ENCODE data around the gene PDE8A. TPM values are rescaled to one million over a fixed set of nuclear protein-coding genes. Genes with fewer than 3 reads are reported as not detected.

The PDE8A gene
- total RNA-seq: 24.5 and 28.8 TPM in 2 replicates
- long read RNA-seq, partial matches to known transcripts: 8 of 13 reads
- long read RNA-seq, other reads (novel, unspliced or antisense): 3 of 13 reads

DNA sequence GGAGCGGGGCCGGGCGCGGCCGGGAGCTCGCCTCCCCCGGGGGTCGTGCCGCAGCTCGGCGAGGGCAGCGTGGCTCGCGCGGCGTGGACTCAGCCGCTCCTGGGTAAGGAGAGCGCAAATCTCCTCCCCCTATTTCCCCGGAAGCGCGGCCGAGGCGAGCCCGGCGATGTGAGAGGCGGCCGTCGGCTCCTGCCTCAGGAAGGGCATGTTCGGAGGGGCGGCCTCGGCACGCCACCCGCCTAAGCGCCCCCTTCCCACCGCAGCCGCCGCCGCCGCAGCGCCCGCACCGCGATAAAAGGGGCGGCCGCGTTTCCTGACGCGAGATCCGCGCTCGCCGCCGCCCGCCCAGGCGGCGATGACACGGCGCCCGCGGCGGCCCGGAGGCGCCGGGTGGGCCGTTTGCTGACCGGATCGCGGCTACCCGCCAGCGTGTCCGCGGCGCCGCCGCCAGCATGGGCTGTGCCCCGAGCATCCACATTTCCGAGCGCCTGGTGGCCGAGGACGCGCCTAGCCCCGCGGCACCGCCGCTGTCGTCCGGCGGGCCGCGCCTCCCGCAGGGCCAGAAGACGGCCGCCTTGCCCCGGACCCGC lies at the start of gene PDE8A:
TSS of gene PDE8A (plus strand) at position 146 of the 590 bp plus-strand sequence. CDS start at position 453, 307 bp downstream.
- peak; percentile 29 for DNase-seq (ENCODE audit: low spot score, unreplicated experiment)
- H3K4me1 Mint-ChIP-seq (ENCODE audit: low read depth): peaks cover 31% of the 10 kb centered on the region
- H3K27me3 Mint-ChIP-seq: peaks cover 47% of the 10 kb centered on the region
- TF ChIP-seq, protein P1, sequence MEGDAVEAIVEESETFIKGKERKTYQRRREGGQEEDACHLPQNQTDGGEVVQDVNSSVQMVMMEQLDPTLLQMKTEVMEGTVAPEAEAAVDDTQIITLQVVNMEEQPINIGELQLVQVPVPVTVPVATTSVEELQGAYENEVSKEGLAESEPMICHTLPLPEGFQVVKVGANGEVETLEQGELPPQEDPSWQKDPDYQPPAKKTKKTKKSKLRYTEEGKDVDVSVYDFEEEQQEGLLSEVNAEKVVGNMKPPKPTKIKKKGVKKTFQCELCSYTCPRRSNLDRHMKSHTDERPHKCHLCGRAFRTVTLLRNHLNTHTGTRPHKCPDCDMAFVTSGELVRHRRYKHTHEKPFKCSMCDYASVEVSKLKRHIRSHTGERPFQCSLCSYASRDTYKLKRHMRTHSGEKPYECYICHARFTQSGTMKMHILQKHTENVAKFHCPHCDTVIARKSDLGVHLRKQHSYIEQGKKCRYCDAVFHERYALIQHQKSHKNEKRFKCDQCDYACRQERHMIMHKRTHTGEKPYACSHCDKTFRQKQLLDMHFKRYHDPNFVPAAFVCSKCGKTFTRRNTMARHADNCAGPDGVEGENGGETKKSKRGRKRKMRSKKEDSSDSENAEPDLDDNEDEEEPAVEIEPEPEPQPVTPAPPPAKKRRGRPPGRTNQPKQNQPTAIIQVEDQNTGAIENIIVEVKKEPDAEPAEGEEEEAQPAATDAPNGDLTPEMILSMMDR (IDR thresholded peaks at IDR 0.05; ENCODE audit: unreplicated experiment): peak; percentile 15
- no peaks in the 10 kb centered on the region for H3K9me3 Mint-ChIP-seq (ENCODE audit: low read depth)
- peak within 1 kb of the TSS; percentile 91 for H3K27ac Mint-ChIP-seq
- H3K4me3 Mint-ChIP-seq (ENCODE audit: low read depth): peak within 1 kb of the TSS; percentile 88
- no peaks in the 10 kb centered on the region for H3K36me3 Mint-ChIP-seq (ENCODE audit: insufficient read depth)

DNA sequence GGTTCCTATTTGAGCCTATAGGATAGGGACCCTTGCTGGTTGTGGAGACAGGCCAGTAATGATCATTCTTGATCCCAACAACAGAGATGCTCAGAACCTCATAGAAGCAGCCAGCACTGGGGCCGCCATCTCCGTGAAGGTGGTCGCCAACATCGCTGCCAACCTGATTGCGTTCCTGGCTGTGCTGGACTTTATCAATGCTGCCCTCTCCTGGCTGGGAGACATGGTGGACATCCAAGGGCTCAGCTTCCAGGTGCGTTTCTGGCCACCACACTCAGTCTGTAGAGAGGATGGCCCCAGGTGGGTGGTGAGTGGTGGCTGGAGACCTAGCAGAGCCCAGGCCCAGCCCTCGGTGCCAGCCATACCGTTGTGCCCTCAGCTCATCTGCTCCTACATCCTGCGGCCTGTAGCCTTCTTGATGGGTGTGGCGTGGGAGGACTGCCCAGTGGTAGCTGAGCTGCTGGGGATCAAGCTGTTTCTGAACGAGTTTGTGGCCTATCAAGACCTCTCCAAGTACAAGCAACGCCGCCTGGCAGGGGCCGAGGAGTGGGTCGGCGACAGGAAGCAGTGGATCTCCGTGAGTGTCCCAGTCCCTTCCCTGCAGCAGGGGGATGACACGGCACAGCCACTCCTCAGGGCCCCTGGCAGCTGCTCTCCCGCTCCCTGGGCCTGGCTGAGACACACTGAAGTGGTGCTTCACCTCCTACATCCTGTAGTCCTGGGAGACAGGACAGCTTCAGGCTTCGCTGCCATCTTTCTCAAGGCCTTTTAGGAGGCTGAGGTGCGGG lies 46.5 kb upstream of the PDE8A start:
- no peak overlapping the region for H3K27ac Mint-ChIP-seq
- peaks cover 2% of the 10 kb centered on the region for H3K4me1 Mint-ChIP-seq (ENCODE audit: low read depth)
- H3K9me3 Mint-ChIP-seq (ENCODE audit: low read depth): no peaks in the 10 kb centered on the region
- H3K4me3 Mint-ChIP-seq (ENCODE audit: low read depth): no peak overlapping the region
- no peaks in the 10 kb centered on the region for H3K36me3 Mint-ChIP-seq (ENCODE audit: insufficient read depth)
- H3K27me3 Mint-ChIP-seq: no peaks in the 10 kb centered on the region
- no peak for DNase-seq (ENCODE audit: low spot score, unreplicated experiment)
- TF ChIP-seq, protein P1 (IDR thresholded peaks at IDR 0.05; ENCODE audit: unreplicated experiment): no peak

GRCh38 chr15:84937144-84937543 lies 44.5 kb upstream of the PDE8A start:
- TF ChIP-seq, protein P1 (IDR thresholded peaks at IDR 0.05; ENCODE audit: unreplicated experiment): no peak
- Mint-ChIP-seq H3K9me3 (ENCODE audit: low read depth) (no peaks in the 10 kb centered on the region), H3K27me3 (no peaks in the 10 kb centered on the region), H3K36me3 (ENCODE audit: insufficient read depth) (no peaks in the 10 kb centered on the region), H3K4me1 (ENCODE audit: low read depth) (no peaks in the 10 kb centered on the region), H3K27ac (no peak overlapping the region), H3K4me3 (ENCODE audit: low read depth) (no peak overlapping the region)
- no peak for DNase-seq (ENCODE audit: low spot score, unreplicated experiment)

- no peak overlapping the region for H3K4me3 Mint-ChIP-seq (ENCODE audit: low read depth)
- TF ChIP-seq, protein P1 (IDR thresholded peaks at IDR 0.05; ENCODE audit: unreplicated experiment): no peak
These were observed 42.9 kb upstream of the PDE8A start for GRCh38 chr15:84938726-84939125.

DNA sequence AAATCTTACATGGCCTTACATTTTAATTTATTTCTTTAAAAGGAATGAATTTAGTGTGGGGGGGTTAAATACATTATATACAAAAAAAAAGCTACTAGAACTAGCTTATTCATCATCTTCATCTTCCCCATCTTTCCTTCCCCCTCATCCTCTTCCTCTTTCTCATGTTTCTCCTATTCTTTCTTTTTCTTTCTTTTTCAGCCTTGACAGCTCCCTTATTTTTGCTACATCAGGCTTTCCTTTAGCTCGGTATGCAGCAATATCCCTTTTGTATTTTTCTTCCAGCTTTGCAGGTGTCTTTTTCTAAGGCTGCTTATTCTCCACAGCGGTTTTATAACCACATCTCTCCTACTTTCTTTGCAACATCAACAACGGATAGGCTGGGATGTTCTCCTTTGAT lies 41.3 kb upstream of the PDE8A start:
- Mint-ChIP-seq H3K27ac (no peak overlapping the region), H3K4me3 (ENCODE audit: low read depth) (no peak overlapping the region), H3K36me3 (ENCODE audit: insufficient read depth) (no peaks in the 10 kb centered on the region), H3K27me3 (no peaks in the 10 kb centered on the region), H3K9me3 (ENCODE audit: low read depth) (no peaks in the 10 kb centered on the region), H3K4me1 (ENCODE audit: low read depth) (no peaks in the 10 kb centered on the region)
- TF ChIP-seq, protein P1 (IDR thresholded peaks at IDR 0.05; ENCODE audit: unreplicated experiment): no peak
- DNase-seq (ENCODE audit: low spot score, unreplicated experiment): no peak

More at GRCh38 chr15:84938726-84939125, 42.9 kb upstream of the PDE8A start:
- H3K9me3 Mint-ChIP-seq (ENCODE audit: low read depth): no peaks in the 10 kb centered on the region
- no peaks in the 10 kb centered on the region for H3K36me3 Mint-ChIP-seq (ENCODE audit: insufficient read depth)
- peak overlapping the region; percentile 54 for H3K27ac Mint-ChIP-seq
- DNase-seq (ENCODE audit: low spot score, unreplicated experiment): no peak
- H3K27me3 Mint-ChIP-seq: no peaks in the 10 kb centered on the region
- no peaks in the 10 kb centered on the region for H3K4me1 Mint-ChIP-seq (ENCODE audit: low read depth)

All from progenitor cell of endocrine pancreas (in vitro differentiated cells).